H9 (cell line): Measurements from ENCODE around the gene DOK6. TPM values are rescaled to one million over a fixed set of nuclear protein-coding genes. Genes with fewer than 3 reads are reported as not detected.

Experiments used
- DNase-seq: peaks from one replicate; pipeline ENCODE4 v3.0.0-alpha.2; 2017
- H2AFZ ChIP-seq: one replicate; pipeline ENCODE4 v1.6.1; 2013; ENCODE audit warnings: mild to moderate bottlenecking, low read length, control low read depth, moderate library complexity
- H2AK5ac ChIP-seq: 2 replicates; pipeline ENCODE4 v1.6.1; 2013; ENCODE audit warnings: low read length, control low read depth, mixed read lengths; ENCODE audit not compliant: insufficient read length
- H2BK120ac ChIP-seq: one replicate; pipeline ENCODE4 v1.6.1; 2013; ENCODE audit warnings: low read depth, mild to moderate bottlenecking, low read length, control low read depth, inconsistent platforms; ENCODE audit not compliant: poor library complexity, severe bottlenecking
- H2BK12ac ChIP-seq: 2 replicates; pipeline ENCODE4 v1.6.1; 2013; ENCODE audit warnings: low read length, control low read depth, mixed read lengths, low read depth; ENCODE audit not compliant: insufficient read length
- H2BK15ac ChIP-seq: 2 replicates; pipeline ENCODE4 v1.6.1; 2013; ENCODE audit warnings: low read depth, low read length, control low read depth
- H2BK20ac ChIP-seq: one replicate; pipeline ENCODE4 v1.6.1; 2013; ENCODE audit warnings: low read depth, mild to moderate bottlenecking, low read length, control low read depth, inconsistent platforms; ENCODE audit not compliant: poor library complexity, severe bottlenecking
- H2BK5ac ChIP-seq: 2 replicates; pipeline ENCODE4 v1.6.1; 2013; ENCODE audit warnings: low read length, control low read depth, mixed read lengths; ENCODE audit not compliant: insufficient read length
- H3K14ac ChIP-seq: 2 replicates; pipeline ENCODE4 v1.6.1; 2013; ENCODE audit warnings: low read length, control low read depth; ENCODE audit not compliant: insufficient read depth
- H3K18ac ChIP-seq: 2 replicates; pipeline ENCODE4 v1.6.1; 2013; ENCODE audit warnings: low read depth, mild to moderate bottlenecking, mixed read lengths, low read length, control low read depth; ENCODE audit not compliant: insufficient read length
- H3K23ac ChIP-seq: 2 replicates; pipeline ENCODE4 v1.6.1; 2013; ENCODE audit warnings: low read length, control low read depth, mixed read lengths, low read depth; ENCODE audit not compliant: insufficient read length
- H3K23me2 ChIP-seq: 2 replicates; pipeline ENCODE4 v1.6.1; 2013; ENCODE audit warnings: low read depth, mild to moderate bottlenecking, mixed read lengths, low read length, control low read depth; ENCODE audit not compliant: insufficient read length, poor library complexity, severe bottlenecking
- H3K27ac ChIP-seq: 2 replicates; pipeline ENCODE4 v1.5.1; 2013; ENCODE audit warnings: low read length, control low read depth, mixed read lengths, low read depth; ENCODE audit not compliant: insufficient read length
- H3K27me3 ChIP-seq: 2 replicates; pipeline ENCODE4 v1.6.1; 2013; ENCODE audit warnings: low read length, control low read depth, inconsistent platforms; ENCODE audit not compliant: insufficient read depth
- H3K4ac ChIP-seq: 2 replicates; pipeline ENCODE4 v1.6.1; 2013; ENCODE audit warnings: low read depth, mild to moderate bottlenecking, control low read depth, inconsistent platforms, low read length, moderate library complexity
- H3K4me1 ChIP-seq: 2 replicates; pipeline ENCODE4 v1.6.1; 2013; ENCODE audit warnings: low read length, control low read depth, inconsistent platforms; ENCODE audit not compliant: insufficient read depth
- H3K4me2 ChIP-seq: 2 replicates; pipeline ENCODE4 v1.6.1; 2013; ENCODE audit warnings: low read length, control low read depth, mixed read lengths; ENCODE audit not compliant: insufficient read length, insufficient read depth
- H3K56ac ChIP-seq: 2 replicates; pipeline ENCODE4 v1.6.1; 2013; ENCODE audit warnings: low read depth, mild to moderate bottlenecking, mixed read lengths, low read length, control low read depth; ENCODE audit not compliant: insufficient read length
- H3K79me1 ChIP-seq: 2 replicates; pipeline ENCODE4 v1.6.1; 2013; ENCODE audit warnings: low read depth, mild to moderate bottlenecking, moderate library complexity, low read length, control low read depth, inconsistent platforms; ENCODE audit not compliant: insufficient read depth, poor library complexity, severe bottlenecking
- H3K79me2 ChIP-seq: 2 replicates; pipeline ENCODE4 v1.6.1; 2013; ENCODE audit warnings: low read length, control low read depth, inconsistent platforms; ENCODE audit not compliant: insufficient read depth
- H3K9ac ChIP-seq: 2 replicates; pipeline ENCODE4 v1.6.1; 2013; ENCODE audit warnings: low read length, control low read depth, mixed read lengths; ENCODE audit not compliant: insufficient read length; ENCODE audit errors: extremely low read depth
- H3K9me3 ChIP-seq: one replicate; pipeline ENCODE4 v1.6.1; 2013; ENCODE audit warnings: low read depth, low read length, inconsistent platforms; ENCODE audit not compliant: control insufficient read depth
- H3T11ph ChIP-seq: one replicate; pipeline ENCODE4 v1.6.1; 2013; ENCODE audit warnings: mild to moderate bottlenecking, low read length, control low read depth, inconsistent platforms
- H4K20me1 ChIP-seq: one replicate; pipeline ENCODE4 v1.6.1; 2013; ENCODE audit not compliant: control insufficient read depth, insufficient read length, insufficient read depth
- H4K5ac ChIP-seq: 2 replicates; pipeline ENCODE4 v1.6.1; 2013; ENCODE audit warnings: low read depth, mild to moderate bottlenecking, mixed read lengths, low read length, control low read depth; ENCODE audit not compliant: insufficient read length
- H4K8ac ChIP-seq: replicated peaks from 2 replicates; pipeline ENCODE4 v1.6.1; 2013; ENCODE audit warnings: low read length, control low read depth, mixed read lengths, low read depth; ENCODE audit not compliant: insufficient read length
- H4K91ac ChIP-seq: 2 replicates; pipeline ENCODE4 v1.6.1; 2013; ENCODE audit warnings: low read depth, mild to moderate bottlenecking, moderate library complexity, mixed read lengths, low read length, control low read depth; ENCODE audit not compliant: insufficient read length
- H3K27ac Mint-ChIP-seq, 3 experiments: 2 replicates in 2 of 3; 3 replicates in 1 of 3; pipeline ENCODE4 v1.8.0; 2020 to 2021; ENCODE audit warnings: mixed read lengths in 3 of 3, mild to moderate bottlenecking in 1 of 3, moderate library complexity in 1 of 3
- H3K27me3 Mint-ChIP-seq: 2 replicates; pipeline ENCODE4 v1.8.0; 2021; ENCODE audit warnings: low read depth, mild to moderate bottlenecking, moderate library complexity, mixed read lengths
- H3K36me3 Mint-ChIP-seq, 3 experiments: 2 replicates in 2 of 3; 3 replicates in 1 of 3; pipeline ENCODE4 v1.8.0; 2020 to 2021; ENCODE audit warnings: low read depth in 3 of 3, mixed read lengths in 3 of 3; ENCODE audit not compliant: insufficient read depth in 1 of 3
- H3K4me1 Mint-ChIP-seq, 2 experiments: 2 replicates each; pipeline ENCODE4 v1.8.0; 2020; ENCODE audit warnings: mixed read lengths in 2 of 2
- H3K4me3 Mint-ChIP-seq, 2 experiments: 2 replicates in 1 of 2; 3 replicates in 1 of 2; pipeline ENCODE4 v1.8.0; 2020 to 2021; ENCODE audit warnings: mild to moderate bottlenecking in 2 of 2, mixed read lengths in 2 of 2, moderate library complexity in 1 of 2
- H3K9me3 Mint-ChIP-seq, 2 experiments: 2 replicates in 1 of 2; 3 replicates in 1 of 2; pipeline ENCODE4 v1.8.0; 2020; ENCODE audit warnings: mild to moderate bottlenecking in 2 of 2, mixed read lengths in 2 of 2, moderate library complexity in 1 of 2
- CTCF ChIP-seq: fragments of 200-600 bp; sonication (generic); conservative IDR thresholded peaks from 3 replicates; pipeline ENCODE4 v1.8.0; 2021; ENCODE audit warnings: antibody characterized with exemption, mild to moderate bottlenecking
- WGBS: extraction: QIAGEN DNeasy Blood & Tissue Kit; methylation state at CpG from one replicate; pipeline ENCODE4 v1.1.7; 2013; ENCODE audit warnings: missing lambda C conversion rate, low lambda C conversion rate, mixed read lengths; ENCODE audit not compliant: insufficient read length; ENCODE audit errors: extremely low coverage; 5-methylcytosine and 5-hydroxymethylcytosine counted together
- total RNA-seq: library from RNA; stranded (reverse); gene quantifications from 2 replicates; pipeline ENCODE4 v1.2.1, GENCODE V29; 2021

Gene DOK6
- total RNA-seq, 1 experiment from 2014 or later = 0.20 TPM

DNA sequence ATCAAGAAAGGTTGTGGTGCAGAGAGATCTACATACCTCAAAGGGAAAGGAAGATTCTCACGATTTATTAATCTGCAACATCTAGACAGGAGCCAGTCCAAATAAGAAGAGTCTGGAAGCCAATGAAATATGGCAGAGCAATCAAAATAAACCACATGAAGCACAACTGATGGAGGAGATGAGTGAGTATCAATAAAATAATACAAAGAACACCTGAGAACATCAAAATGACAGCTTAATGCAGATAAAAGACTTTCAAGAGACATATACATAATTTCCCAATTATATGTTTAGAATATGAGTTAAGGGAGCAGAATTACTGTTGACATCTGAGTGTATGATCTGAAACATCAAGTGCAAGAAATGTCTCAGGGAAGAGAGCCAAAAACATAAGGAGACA, 12.5 kb upstream of the DOK6 start:
- H3K36me3 Mint-ChIP-seq = no peaks in the 10 kb centered on the region
- H3K79me1 ChIP-seq = no peaks in the 10 kb centered on the region
- no peaks in the 10 kb centered on the region for H3K27me3 ChIP-seq
- TF ChIP-seq CTCF = no peak
- H3K23ac ChIP-seq = no peak overlapping the region
- WGBS = no CpG with 5 or more reads among the region's 1 CpG
- no peaks in the 10 kb centered on the region for H3K4me1 ChIP-seq
- H3K4me3 Mint-ChIP-seq = no peak overlapping the region
- H4K5ac ChIP-seq = no peak overlapping the region
- H3K4me1 Mint-ChIP-seq = peaks cover 4 to 13% of the 10 kb centered on the region in 2 experiments
- no peak overlapping the region for H3K27ac Mint-ChIP-seq
- H3K56ac ChIP-seq = no peak overlapping the region
- H4K8ac ChIP-seq = no peak overlapping the region
- H3K9me3 Mint-ChIP-seq = no peaks in the 10 kb centered on the region
- H3K18ac ChIP-seq = no peak overlapping the region
- no peak overlapping the region for H2AK5ac ChIP-seq
- no peak overlapping the region for H3K14ac ChIP-seq
- H2AFZ ChIP-seq = no peak overlapping the region
- no peaks in the 10 kb centered on the region for H4K20me1 ChIP-seq
- H3K4ac ChIP-seq = no peak overlapping the region
- H4K91ac ChIP-seq = no peak overlapping the region
- H3K27ac ChIP-seq = no peak overlapping the region
- no peak overlapping the region for H3K9ac ChIP-seq
- no peaks in the 10 kb centered on the region for H3K27me3 Mint-ChIP-seq
- H2BK120ac ChIP-seq = no peak overlapping the region
- H3K23me2 ChIP-seq = no peaks in the 10 kb centered on the region
- DNase-seq = no peak
- H3T11ph ChIP-seq = no peak overlapping the region
- no peaks in the 10 kb centered on the region for H3K9me3 ChIP-seq
- no peak overlapping the region for H2BK12ac ChIP-seq
- H2BK20ac ChIP-seq = no peak overlapping the region
- H3K4me2 ChIP-seq = no peak overlapping the region
- no peaks in the 10 kb centered on the region for H3K79me2 ChIP-seq
- H2BK15ac ChIP-seq = no peak overlapping the region
- no peak overlapping the region for H2BK5ac ChIP-seq
